SK-MEL-5 (cell line): ENCODE results near the gene GJB3. TPM values are rescaled to one million over a fixed set of nuclear protein-coding genes. Genes with fewer than 3 reads are reported as not detected.
"Not testable (repeated sequence)": the region's sequence is repeated elsewhere in the genome, so short reads cannot be mapped to it uniquely, and the experiment has no call there.

Source experiments
- DNase-seq: peaks from one replicate; pipeline ENCODE4 v3.0.0-alpha.2; 2016; ENCODE audit warnings: low read depth, low spot score
- in situ Hi-C: cut with HindIII; loops from 2 replicates; pipeline ENCODE4 v1.10.0; 2016; ENCODE audit warnings: low sequenced_read_pairs, high pct_unique_total_duplicates, low pct_unique_long_range_greater_than_20kb
- polyA plus RNA-seq, 2 experiments: library from polyadenylated mRNA; depleted of rRNA; stranded (reverse); fragments of >200 nt; gene quantifications; 2 replicates each; pipeline ENCODE4 v1.2.3, GENCODE V29; 2015
- total RNA-seq: library from RNA; depleted of rRNA; stranded (reverse); fragments of >200 nt; shearing (Covaris generic); gene quantifications from 2 replicates; pipeline ENCODE4 v1.2.3, GENCODE V29; 2014; rRNA removed

Gene GJB3
- total RNA-seq = not detected in 2 replicates
- polyA plus RNA-seq (2015; cell fraction: cytosol; rRNA removed) = not detected in 2 replicates
- polyA plus RNA-seq (2015; cell fraction: nucleus; rRNA removed) = not detected in 2 replicates

- DNase-seq = no peak
- in situ Hi-C loops = no loop called here
These were observed at the start of gene GJB3 for GRCh38 chr1:34781071-34781843. Gene GJB3 (plus strand): TSS chr1:34781214. CDS start chr1:34784763, 3,549 bp downstream.

- DNase-seq, in situ Hi-C loops: not testable (repeated sequence)
These were observed 48.2 kb upstream of the GJB3 start for GRCh38 chr1:34732831-34733230.

DNA sequence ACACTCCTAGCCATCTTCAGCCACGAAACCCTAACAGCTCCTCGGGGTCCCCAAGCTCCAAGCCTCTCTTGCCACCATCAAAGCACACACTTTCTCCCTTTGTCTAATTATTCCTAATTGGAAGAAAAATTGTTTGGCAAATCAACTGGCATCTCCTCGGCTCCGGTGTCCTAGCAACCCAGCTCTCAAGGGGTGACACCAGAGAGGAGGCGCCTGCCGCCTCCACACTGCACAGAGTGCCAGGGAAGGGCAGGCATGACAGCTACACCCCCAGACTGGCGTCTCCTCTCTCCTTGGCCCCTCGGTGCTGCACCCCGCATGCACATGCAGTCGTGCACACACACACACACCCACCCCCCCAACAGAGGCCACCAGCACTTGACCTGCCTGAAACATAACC, 44.3 kb upstream of the GJB3 start:
- no peak for DNase-seq
- in situ Hi-C loops = no loop called here

DNA sequence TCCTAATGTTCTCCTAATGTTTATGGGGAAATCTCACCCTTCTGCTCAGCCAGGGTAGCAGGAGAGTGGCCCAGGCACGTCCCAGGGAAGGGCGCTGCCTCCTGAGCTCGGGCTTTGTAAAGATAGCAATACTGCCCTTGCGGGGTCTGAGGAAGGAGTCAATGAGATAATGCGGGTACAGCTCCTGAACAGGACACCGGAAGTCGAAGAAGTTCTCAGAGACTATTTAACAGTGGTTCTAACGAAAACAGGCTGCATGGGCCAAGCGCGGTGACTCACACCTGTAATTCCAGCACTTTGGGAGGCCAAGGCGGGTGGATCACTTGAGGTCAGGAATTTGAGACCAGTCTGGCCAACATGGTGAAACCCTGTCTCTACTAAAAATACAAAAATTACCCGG, 43.8 kb upstream of the GJB3 start:
- in situ Hi-C loops, DNase-seq: not testable (repeated sequence)

DNA sequence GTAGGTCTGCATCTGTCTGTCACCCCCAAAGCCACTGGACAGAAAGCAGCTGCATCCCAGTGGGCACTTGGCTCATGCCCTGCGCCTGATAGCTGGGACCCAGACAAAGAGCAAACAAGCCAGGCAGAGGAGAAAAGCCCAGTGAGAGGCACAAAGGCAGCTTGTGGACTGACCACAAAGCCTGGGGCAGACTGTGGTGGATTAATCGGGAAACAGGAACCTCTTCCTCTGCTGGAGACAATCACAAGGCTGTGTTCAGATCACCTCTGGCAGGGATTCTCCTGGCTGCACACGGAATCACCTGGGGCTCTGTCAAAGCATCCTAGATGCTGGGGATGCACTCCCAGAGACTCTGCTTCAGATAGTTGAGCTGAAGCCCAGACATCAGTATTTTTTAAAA, 41.4 kb upstream of the GJB3 start:
- DNase-seq = peak; percentile 68

DNA sequence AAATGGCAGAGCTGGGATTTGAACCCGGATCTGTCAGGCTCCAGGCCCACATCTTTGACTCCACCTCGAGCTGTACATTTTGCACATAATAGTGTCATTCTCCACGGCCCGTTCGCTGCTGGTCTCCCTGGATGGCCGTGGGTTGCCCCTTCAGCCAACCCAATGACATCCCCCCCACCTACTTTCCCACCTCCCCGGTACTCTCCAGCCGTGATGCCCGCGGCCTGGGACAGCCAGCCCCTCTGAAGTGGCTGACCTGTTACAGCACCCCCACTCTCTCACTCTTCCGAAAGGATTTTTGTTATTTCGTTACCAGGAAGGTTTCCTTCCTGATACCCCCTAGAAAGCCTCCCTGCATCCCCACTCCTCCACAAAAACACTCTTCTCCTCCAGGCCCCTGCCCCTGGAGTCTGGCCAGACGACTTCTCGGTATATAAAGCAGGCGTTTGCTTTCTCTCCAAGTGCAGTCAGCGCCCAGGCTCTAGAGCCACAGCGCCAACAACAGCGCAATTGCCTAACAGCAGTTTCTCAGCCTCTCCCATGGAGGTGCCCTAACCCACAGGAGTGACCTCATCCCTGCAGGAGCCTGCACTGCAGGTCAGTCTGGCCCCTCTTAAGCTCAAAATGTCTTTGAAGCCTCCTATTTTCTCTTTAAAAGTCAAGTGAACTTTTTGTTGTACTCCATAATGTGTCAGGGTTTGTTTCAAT, 40.7 kb upstream of the GJB3 start:
- no peak for DNase-seq
- in situ Hi-C loops = no loop called here

More for the DNA sequence above, 41.4 kb upstream of the GJB3 start:
- in situ Hi-C loops = no loop called here

GRCh38 chr1:34742667-34743270, 38.2 kb upstream of the GJB3 start:
- in situ Hi-C loops = no loop called here
- peak; percentile 64 for DNase-seq

GRCh38 chr1:34743775-34744174, 37.2 kb upstream of the GJB3 start:
- DNase-seq = no peak
- in situ Hi-C loops = no loop called here

DNA sequence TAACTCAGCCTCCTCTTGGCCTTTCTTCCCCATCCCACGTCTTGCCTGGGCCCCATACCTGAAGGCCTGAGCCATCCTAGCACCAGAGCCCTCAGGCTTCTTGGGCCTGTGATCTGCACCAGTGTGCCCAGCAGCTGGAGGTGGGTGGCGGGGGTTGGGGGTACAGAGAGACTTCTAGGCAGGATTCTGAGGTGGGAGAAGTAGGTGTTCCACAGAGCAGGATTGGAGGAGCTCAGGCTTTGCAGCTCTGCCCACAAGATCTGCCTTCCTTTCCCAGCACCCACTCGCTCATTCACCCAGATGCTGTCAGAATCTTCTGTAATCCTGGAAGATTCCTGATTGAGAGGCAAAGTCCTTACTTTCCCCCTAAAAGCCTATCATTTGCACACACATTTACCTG, 36.2 kb upstream of the GJB3 start:
- in situ Hi-C loops = no loop called here
- no peak for DNase-seq

- DNase-seq = no peak
- in situ Hi-C loops = no loop called here
These were observed 35.3 kb upstream of the GJB3 start for GRCh38 chr1:34745666-34746065.

- in situ Hi-C loops = no loop called here
- no peak for DNase-seq
These were observed 34.9 kb upstream of the GJB3 start for GRCh38 chr1:34746101-34746500.

DNA sequence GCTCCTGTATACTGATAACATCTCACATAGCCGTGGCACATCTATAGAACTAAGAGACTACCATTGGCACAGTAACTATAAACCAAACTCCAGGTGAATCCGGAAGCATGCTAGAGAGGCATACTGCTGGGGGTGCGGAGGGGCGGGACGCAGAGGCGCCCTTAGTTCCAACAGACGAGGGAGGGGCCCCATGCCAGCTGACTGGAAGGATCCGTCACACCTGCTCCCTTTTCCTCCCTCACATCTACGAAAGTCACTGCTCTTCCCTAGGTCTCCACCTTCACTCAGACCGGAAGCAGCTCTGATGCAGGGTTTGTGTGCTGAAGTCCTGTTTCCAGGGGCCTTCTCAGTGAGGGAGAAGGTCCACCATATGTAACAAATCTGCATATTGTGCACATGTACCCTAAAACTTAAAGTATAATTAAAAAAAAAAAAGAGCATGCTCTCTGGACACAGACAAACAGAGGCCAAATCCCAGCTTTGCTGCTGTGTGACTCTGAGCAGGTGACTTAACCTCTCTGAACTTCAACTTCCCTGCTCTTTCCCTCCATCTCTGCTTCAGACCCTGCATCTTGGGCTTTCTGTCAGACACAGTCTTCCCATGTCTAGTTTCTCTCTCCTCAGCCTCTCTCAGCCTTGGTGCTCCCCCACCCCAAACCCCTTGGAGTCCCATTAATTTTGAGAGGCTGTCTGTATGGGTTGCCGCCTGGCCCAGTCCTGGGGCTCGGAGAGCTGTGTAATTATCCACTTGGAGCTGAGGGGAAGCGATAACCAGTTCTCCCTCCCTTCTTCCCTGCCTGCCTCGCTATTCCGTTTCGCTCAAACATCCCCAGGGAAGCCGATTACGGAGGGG, 34.0 kb upstream of the GJB3 start:
- DNase-seq = no peak
- in situ Hi-C loops = no loop called here

DNA sequence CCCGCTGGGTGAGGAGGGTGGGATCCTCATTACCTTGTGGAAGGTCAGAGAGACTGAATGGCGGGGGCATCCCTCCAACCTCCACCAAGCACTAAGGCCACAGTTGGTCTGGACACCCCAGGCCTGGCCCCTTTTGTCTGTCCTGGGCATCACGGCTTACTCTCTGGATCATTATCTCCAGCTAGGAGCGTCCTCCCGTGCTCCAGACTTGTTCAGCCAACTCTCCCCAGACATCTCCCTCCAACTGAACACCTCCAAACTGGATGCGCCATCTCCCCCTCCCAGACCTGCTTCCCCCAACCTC, 33.4 kb upstream of the GJB3 start:
- in situ Hi-C loops = no loop called here
- no peak for DNase-seq

- in situ Hi-C loops = no loop called here
- DNase-seq = no peak
These were observed 31.0 kb upstream of the GJB3 start for GRCh38 chr1:34749992-34750391.

DNA sequence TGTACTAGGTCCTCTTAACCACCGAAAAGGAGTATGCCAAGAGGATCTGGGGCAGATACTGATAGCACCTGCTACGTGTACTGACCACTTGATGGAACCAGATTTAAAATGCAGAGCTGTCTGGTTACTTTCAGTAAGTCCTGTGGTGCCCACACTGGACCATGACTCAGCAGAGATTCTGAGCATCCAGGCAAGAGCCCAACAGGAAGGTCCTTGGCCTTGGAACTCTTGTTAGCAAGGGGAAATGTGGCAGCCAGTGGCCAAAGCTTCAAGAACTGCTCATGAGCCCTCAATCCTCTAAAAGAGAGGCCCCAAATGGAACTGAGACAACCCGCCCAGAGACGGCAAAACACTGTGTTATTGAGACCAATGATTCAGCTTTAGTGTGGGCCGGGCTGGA, 30.4 kb upstream of the GJB3 start:
- in situ Hi-C loops = no loop called here
- no peak for DNase-seq

- DNase-seq = no peak
- in situ Hi-C loops = no loop called here
These were observed 27.9 kb upstream of the GJB3 start for GRCh38 chr1:34753163-34753562.

DNA sequence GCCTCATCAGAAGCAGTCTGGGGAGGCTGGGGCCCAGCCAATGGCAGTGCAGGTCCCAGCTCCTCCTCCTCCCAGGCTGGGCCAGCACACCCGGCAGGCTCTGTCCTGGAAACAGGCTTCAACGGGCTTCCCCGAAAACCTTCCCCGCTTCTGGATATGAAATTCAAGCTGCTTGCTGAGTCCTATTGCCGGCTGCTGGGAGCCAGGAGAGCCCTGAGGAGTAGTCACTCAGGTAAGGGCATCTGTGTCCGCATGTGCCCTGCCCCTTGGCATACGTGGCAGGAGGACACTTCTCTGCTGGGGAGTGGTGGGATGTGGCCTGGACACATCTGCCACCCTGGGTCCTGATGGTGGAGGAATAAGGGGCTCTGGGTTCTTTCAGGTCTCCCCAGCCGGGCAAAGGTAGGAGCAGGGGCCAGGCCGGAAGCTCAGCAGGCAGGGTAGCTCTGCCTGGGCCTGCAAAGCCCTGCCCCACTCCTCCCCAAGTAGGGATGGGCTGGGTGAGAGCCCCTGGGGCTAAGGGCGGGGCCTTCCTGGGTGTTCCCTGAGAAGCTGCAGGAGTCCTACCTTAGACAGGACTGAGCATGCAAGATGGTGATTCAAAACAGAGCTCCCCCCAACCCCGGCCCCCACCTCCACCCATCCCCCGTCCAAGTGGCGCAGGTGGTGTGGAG, 25.9 kb upstream of the GJB3 start, which contains the start of gene GJB5:
Gene GJB5, plus strand, starts transcription at position 84 of the 674 bp plus-strand sequence. CDS start 2,284 bp downstream, outside the sequence.
- in situ Hi-C loops = no loop called here
- no peak for DNase-seq
